DOHH2 (cell line): ENCODE data around the gene DISC1.

Source experiments
- H3F3A ChIP-seq: fragments of 200-600 bp; sonication (generic), shearing (Covaris generic); 2 replicates; pipeline ENCODE4 v1.6.0; 2016; ENCODE audit warnings: antibody characterized with exemption, mild to moderate bottlenecking; ENCODE audit not compliant: control insufficient read depth, insufficient read depth
- H3K27ac ChIP-seq: fragments of 200-600 bp; sonication (generic); 2 replicates; pipeline ENCODE4 v1.5.1; 2014; ENCODE audit warnings: low read depth, mild to moderate bottlenecking, low read length, moderate library complexity
- H3K27me3 ChIP-seq: fragments of 200-600 bp; sonication (generic); 2 replicates; pipeline ENCODE4 v1.6.1; 2014; ENCODE audit warnings: mild to moderate bottlenecking, low read length, mixed read lengths; ENCODE audit not compliant: control insufficient read depth
- H3K36me3 ChIP-seq: fragments of 200-600 bp; sonication (generic); 2 replicates; pipeline ENCODE4 v1.6.1; 2014; ENCODE audit warnings: mild to moderate bottlenecking, low read length, moderate library complexity, mixed read lengths; ENCODE audit not compliant: control insufficient read depth
- H3K4me1 ChIP-seq: fragments of 200-600 bp; sonication (generic); 2 replicates; pipeline ENCODE4 v1.6.1; 2014; ENCODE audit warnings: mild to moderate bottlenecking, low read length, mixed read lengths; ENCODE audit not compliant: control insufficient read depth
- H3K4me2 ChIP-seq: fragments of 200-600 bp; sonication (generic); 2 replicates; pipeline ENCODE4 v1.6.0; 2014; ENCODE audit warnings: mild to moderate bottlenecking, low read length, moderate library complexity
- H3K4me3 ChIP-seq: fragments of 200-600 bp; sonication (generic); 2 replicates; pipeline ENCODE4 v1.5.1; 2014; ENCODE audit warnings: mild to moderate bottlenecking, low read length, mixed read lengths
- H3K79me2 ChIP-seq: fragments of 200-600 bp; sonication (generic); 2 replicates; pipeline ENCODE4 v1.6.1; 2014; ENCODE audit warnings: mild to moderate bottlenecking, low read length, mixed read lengths; ENCODE audit not compliant: control insufficient read depth
- H3K9me2 ChIP-seq: fragments of 200-600 bp; sonication (generic); replicated peaks from 2 replicates; pipeline ENCODE4 v1.6.1; 2014; ENCODE audit warnings: mild to moderate bottlenecking, low read length, mixed read lengths; ENCODE audit not compliant: control insufficient read depth
- H3K9me3 ChIP-seq: fragments of 200-600 bp; sonication (generic); 2 replicates; pipeline ENCODE4 v1.6.1; 2014; ENCODE audit warnings: antibody characterized with exemption, low read length, mixed read lengths; ENCODE audit not compliant: control insufficient read depth, insufficient read depth
- H4K20me1 ChIP-seq: fragments of 200-600 bp; sonication (generic); 2 replicates; pipeline ENCODE4 v1.6.0; 2014; ENCODE audit warnings: low read depth, mild to moderate bottlenecking, antibody characterized with exemption, low read length, moderate library complexity; ENCODE audit not compliant: control insufficient read depth, insufficient read depth
- EZH2phosphoT487 ChIP-seq: fragments of 200-600 bp; sonication (generic); IDR thresholded peaks from 2 replicates; pipeline ENCODE4 v1.6.1; 2017; ENCODE audit warnings: borderline replicate concordance, mild to moderate bottlenecking, antibody characterized with exemption, low read length, moderate library complexity, mixed read lengths
- TF ChIP-seq, protein P1 (sequence below): fragments of 200-600 bp; sonication (generic); IDR thresholded peaks from one replicate; pipeline ENCODE4 v1.5.1; 2014; ENCODE audit warnings: antibody characterized with exemption, mild to moderate bottlenecking, low read depth, low read length; ENCODE audit not compliant: poor library complexity, severe bottlenecking

The DISC1 gene

DNA sequence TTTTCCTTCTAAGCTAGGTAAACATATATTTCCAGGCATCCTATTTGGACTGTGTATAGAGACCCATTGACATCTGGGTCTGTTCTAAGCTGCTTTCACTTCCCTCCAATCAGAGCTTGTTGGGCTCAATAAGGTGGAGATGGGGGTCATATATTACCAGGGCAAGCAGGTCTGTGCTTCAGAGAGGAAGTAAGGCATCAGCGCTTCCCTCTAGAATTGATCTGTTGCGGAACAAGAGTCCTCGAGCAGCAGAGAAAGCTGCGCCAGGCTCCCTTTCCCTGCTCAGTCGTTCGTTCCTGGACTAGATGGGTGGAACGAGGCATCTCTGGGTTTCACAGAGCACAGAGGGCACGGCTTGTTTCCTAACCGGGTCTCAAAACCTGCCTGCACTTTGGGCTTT is 63.5 kb downstream of the DISC1 start:
- no peak overlapping the region for H3K4me3 ChIP-seq
- no peaks in the 10 kb centered on the region for H3K36me3 ChIP-seq
- H3F3A ChIP-seq: no peaks in the 10 kb centered on the region
- H3K79me2 ChIP-seq: no peaks in the 10 kb centered on the region
- no peak for TF ChIP-seq EZH2phosphoT487
- TF ChIP-seq, protein P1, sequence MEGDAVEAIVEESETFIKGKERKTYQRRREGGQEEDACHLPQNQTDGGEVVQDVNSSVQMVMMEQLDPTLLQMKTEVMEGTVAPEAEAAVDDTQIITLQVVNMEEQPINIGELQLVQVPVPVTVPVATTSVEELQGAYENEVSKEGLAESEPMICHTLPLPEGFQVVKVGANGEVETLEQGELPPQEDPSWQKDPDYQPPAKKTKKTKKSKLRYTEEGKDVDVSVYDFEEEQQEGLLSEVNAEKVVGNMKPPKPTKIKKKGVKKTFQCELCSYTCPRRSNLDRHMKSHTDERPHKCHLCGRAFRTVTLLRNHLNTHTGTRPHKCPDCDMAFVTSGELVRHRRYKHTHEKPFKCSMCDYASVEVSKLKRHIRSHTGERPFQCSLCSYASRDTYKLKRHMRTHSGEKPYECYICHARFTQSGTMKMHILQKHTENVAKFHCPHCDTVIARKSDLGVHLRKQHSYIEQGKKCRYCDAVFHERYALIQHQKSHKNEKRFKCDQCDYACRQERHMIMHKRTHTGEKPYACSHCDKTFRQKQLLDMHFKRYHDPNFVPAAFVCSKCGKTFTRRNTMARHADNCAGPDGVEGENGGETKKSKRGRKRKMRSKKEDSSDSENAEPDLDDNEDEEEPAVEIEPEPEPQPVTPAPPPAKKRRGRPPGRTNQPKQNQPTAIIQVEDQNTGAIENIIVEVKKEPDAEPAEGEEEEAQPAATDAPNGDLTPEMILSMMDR: no peak
- no peak overlapping the region for H3K27ac ChIP-seq
- H3K27me3 ChIP-seq: no peaks in the 10 kb centered on the region
- H3K4me1 ChIP-seq: no peaks in the 10 kb centered on the region
- no peaks in the 10 kb centered on the region; the same call in 1 of the 2 replicates for H3K9me3 ChIP-seq
- H4K20me1 ChIP-seq: no peaks in the 10 kb centered on the region
- no peak overlapping the region for H3K4me2 ChIP-seq
- no peaks in the 10 kb centered on the region for H3K9me2 ChIP-seq

DNA sequence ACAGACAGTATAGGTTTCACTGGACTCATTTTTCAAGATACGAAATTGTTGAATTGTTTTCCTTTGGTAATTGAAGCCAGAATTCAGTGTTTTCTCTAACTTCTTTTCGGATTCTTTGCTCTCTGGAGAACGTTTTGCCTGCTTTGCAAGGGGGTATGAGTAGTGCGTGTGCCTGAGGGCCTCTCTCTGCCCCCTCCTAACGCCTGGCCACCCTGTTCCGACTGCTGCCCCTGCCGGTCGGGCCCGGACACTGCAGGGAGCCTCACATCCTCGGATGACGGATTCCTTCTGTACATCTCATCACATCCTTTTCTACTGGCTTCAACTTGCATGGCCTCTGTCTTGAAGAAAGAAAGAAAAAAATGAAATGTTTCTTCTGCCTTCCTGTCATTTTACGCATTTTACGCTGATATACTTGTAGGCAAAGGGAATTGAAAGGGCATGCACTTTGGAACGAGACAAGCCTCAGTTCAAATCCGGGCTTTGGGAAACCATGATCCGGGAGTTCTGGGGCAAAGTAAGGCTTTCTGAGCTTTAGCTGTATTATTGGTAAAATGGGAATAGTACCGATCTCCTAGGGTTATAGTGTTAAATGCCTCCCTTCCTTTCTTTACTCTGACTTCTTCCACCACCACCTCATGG is 65.1 kb downstream of the DISC1 start:
- no peaks in the 10 kb centered on the region for H3K36me3 ChIP-seq
- no peaks in the 10 kb centered on the region for H4K20me1 ChIP-seq
- H3K27ac ChIP-seq: no peak overlapping the region
- H3F3A ChIP-seq: no peaks in the 10 kb centered on the region
- H3K4me1 ChIP-seq: no peaks in the 10 kb centered on the region
- TF ChIP-seq EZH2phosphoT487: no peak
- TF ChIP-seq, protein P1: no peak
- H3K27me3 ChIP-seq: no peaks in the 10 kb centered on the region
- H3K9me3 ChIP-seq: no peaks in the 10 kb centered on the region
- H3K9me2 ChIP-seq: no peaks in the 10 kb centered on the region
- H3K4me3 ChIP-seq: no peak overlapping the region
- H3K79me2 ChIP-seq: no peaks in the 10 kb centered on the region
- H3K4me2 ChIP-seq: no peak overlapping the region

DNA sequence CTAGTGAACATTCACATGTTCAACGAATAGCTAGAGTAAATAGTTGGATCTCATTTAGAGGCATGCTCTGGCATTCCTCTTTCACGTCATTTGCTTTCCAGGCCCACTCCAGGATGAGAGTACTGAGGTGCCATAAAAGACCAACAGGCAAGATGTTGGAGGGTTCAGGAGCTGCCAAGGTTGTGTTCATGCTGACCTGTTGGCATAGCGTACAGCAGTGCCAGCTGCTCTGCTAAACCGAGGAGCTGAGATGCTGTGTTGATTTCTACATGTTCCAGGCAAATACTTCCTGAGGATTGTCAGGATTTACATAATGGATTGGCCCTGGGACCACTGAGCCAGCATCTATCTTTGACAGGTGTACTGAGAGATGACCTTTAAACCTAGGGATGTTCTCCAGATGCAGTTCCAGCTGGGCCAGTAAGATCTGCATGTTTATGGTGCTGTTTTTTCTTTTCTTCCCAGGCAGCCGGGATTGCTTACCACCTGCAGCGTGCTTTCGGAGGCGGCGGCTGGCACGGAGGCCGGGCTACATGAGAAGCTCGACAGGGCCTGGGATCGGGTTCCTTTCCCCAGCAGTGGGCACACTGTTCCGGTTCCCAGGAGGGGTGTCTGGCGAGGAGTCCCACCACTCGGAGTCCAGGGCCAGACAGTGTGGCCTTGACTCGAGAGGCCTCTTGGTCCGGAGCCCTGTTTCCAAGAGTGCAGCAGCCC is 66.9 kb downstream of the DISC1 start:
- Histone ChIP-seq H3K4me3 (no peak overlapping the region), H3K27ac (no peak overlapping the region), H3K36me3 (no peaks in the 10 kb centered on the region), H3K9me2 (no peaks in the 10 kb centered on the region), H3K79me2 (no peaks in the 10 kb centered on the region), H3K9me3 (no peaks in the 10 kb centered on the region), H3K4me1 (no peaks in the 10 kb centered on the region), H4K20me1 (no peaks in the 10 kb centered on the region), H3K27me3 (no peaks in the 10 kb centered on the region), H3F3A (no peaks in the 10 kb centered on the region), H3K4me2 (no peak overlapping the region)
- TF ChIP-seq, protein P1: no peak
- no peak for TF ChIP-seq EZH2phosphoT487
